Activated B cell treated with CpG ODN at 0.5 μM for 24 hours (primary cell): ENCODE results near the gene SPIRE1. TPM values are rescaled to one million over a fixed set of nuclear protein-coding genes. Genes with fewer than 3 reads are reported as not detected.

ENCODE experiments used
- ATAC-seq: fragments of 200-7000 bp; cut with Tn5 transposase; one replicate; pipeline ENCODE4 v1.10.0; 2021; ENCODE audit warnings: low read depth, mild to moderate bottlenecking, moderate library complexity
- CTCF ChIA-PET: fragments of 350-600 bp; sonication (Branson Sonifier 250); formaldehyde crosslinking; loops from one replicate; lab custom pipeline; 2021; ENCODE audit warnings: antibody characterized with exemption; lab: Charles Lee
- POLR2A ChIA-PET: fragments of 350-600 bp; sonication (Branson Sonifier 250); formaldehyde crosslinking; loops from one replicate; lab custom pipeline; 2021; ENCODE audit warnings: antibody characterized with exemption; lab: Charles Lee
- DNase-seq: peaks from one replicate; pipeline ENCODE4 v3.0.0; 2022
- H3K27ac Mint-ChIP-seq: one replicate; pipeline ENCODE4 v1.8.0; 2020; ENCODE audit warnings: mixed read lengths
- H3K27me3 Mint-ChIP-seq: one replicate; pipeline ENCODE4 v1.8.0; 2021; ENCODE audit warnings: mixed read lengths
- H3K36me3 Mint-ChIP-seq: one replicate; pipeline ENCODE4 v1.8.0; 2021; ENCODE audit warnings: low read depth, mixed read lengths
- H3K4me1 Mint-ChIP-seq: one replicate; pipeline ENCODE4 v1.8.0; 2021; ENCODE audit warnings: mixed read lengths
- H3K4me3 Mint-ChIP-seq: one replicate; pipeline ENCODE4 v1.8.0; 2020; ENCODE audit warnings: mild to moderate bottlenecking, mixed read lengths
- H3K9me3 Mint-ChIP-seq: one replicate; pipeline ENCODE4 v1.8.0; 2020; ENCODE audit warnings: mixed read lengths
- CTCF ChIP-seq: fragments of 200-600 bp; IDR thresholded peaks from one replicate; pipeline ENCODE4 v1.8.0; 2022; ENCODE audit warnings: antibody characterized with exemption, mild to moderate bottlenecking
- intact Hi-C: fragments of 100-400 bp; cut with micrococcal nuclease; formaldehyde crosslinking; loops from one replicate; pipeline ENCODE4 v1.15.1; 2024
- total RNA-seq: library from RNA; stranded (reverse); gene quantifications from 2 replicates; pipeline ENCODE4 v1.2.3, GENCODE V29; 2022

SPIRE1 gene
- 2.5 and 2.9 TPM in 2 replicates for total RNA-seq

GRCh38 chr18:12657684-12658425, at the start of gene SPIRE1:
Gene SPIRE1, minus strand, starts transcription at chr18:12658107. Its CDS starts 241 bp downstream, at chr18:12657866.
- Mint-ChIP-seq H3K27ac (peak within 1 kb of the TSS; percentile 69), H3K27me3 (peaks cover 28% of the 10 kb centered on the region), H3K9me3 (no peaks in the 10 kb centered on the region), H3K4me1 (peaks cover 10% of the 10 kb centered on the region), H3K4me3 (peak within 1 kb of the TSS; percentile 86), H3K36me3 (peaks cover 2% of the 10 kb centered on the region)
- DNase-seq (peak; percentile 52), ATAC-seq (peak; percentile 74)
- ChIA-PET POLR2A (interaction anchor here (0.6 kb wide), 1 partner anchor 18 kb away, joined by 7 read pairs; no protein-coding TSS in a partner anchor), CTCF (interaction anchor here (1.4 to 4.3 kb wide), 2 partner anchors 13 to 266 kb away, joined by 3 to 49 read pairs; no protein-coding TSS in a partner anchor)
- no peak for TF ChIP-seq CTCF
- intact Hi-C loops = loop anchor here (1.0 to 2.0 kb wide), 5 partner anchors 45 to 385 kb away; partner anchors contain the start of genes AFG3L2, CEP76, PRELID3A and PSMG2

GRCh38 chr18:12703664-12704063, 45.8 kb upstream of the SPIRE1 start:
- POLR2A ChIA-PET = interaction anchor here (2.2 to 3.0 kb wide), 3 partner anchors 181 to 327 kb away, joined by 27 to 30 read pairs (median 28); partner anchors contain the start of genes AFG3L2, PTPN2 and SEH1L
- no peak for ATAC-seq
- H3K27ac Mint-ChIP-seq = peak overlapping the region; percentile 99
- TF ChIP-seq CTCF = no peak
- intact Hi-C loops = loop anchor here (1.0 to 5.0 kb wide), 4 partner anchors 45 to 721 kb away; partner anchors contain the start of genes IMPA2, PRELID3A, SPIRE1 and TUBB6
- DNase-seq = no peak
- peak overlapping the region; percentile 99 for H3K4me3 Mint-ChIP-seq
- H3K36me3 Mint-ChIP-seq = peaks cover 46% of the 10 kb centered on the region
- H3K4me1 Mint-ChIP-seq = peaks cover 38% of the 10 kb centered on the region
- CTCF ChIA-PET = interaction anchor here (1.7 kb wide), 1 partner anchor 231 kb away, joined by 5 read pairs; no protein-coding TSS in a partner anchor
- no peaks in the 10 kb centered on the region for H3K27me3 Mint-ChIP-seq
- no peaks in the 10 kb centered on the region for H3K9me3 Mint-ChIP-seq

GRCh38 chr18:12703096-12703567, 45.2 kb upstream of the SPIRE1 start:
- ATAC-seq (peak; percentile 40), DNase-seq (no peak)
- intact Hi-C loops = loop anchor here (1.0 to 5.0 kb wide), 4 partner anchors 44 to 721 kb away; partner anchors contain the start of genes IMPA2, PRELID3A, SPIRE1 and TUBB6
- ChIA-PET CTCF (interaction anchor here (0.8 to 1.7 kb wide), 3 partner anchors 231 to 457 kb away, joined by 3 to 5 read pairs (median 3); no protein-coding TSS in a partner anchor), POLR2A (interaction anchor here (0.9 to 3.0 kb wide), 11 partner anchors 8 to 722 kb away, joined by 3 to 30 read pairs (median 6); partner anchors contain the start of genes AFG3L2, CEP192, IMPA2 and PTPN2)
- Mint-ChIP-seq H3K36me3 (peaks cover 50% of the 10 kb centered on the region), H3K27me3 (no peaks in the 10 kb centered on the region), H3K9me3 (no peaks in the 10 kb centered on the region), H3K4me3 (peak overlapping the region; percentile 99), H3K27ac (peak overlapping the region; percentile 99), H3K4me1 (peaks cover 38% of the 10 kb centered on the region)
- TF ChIP-seq CTCF = no peak

GRCh38 chr18:12702221-12703095, 44.6 kb upstream of the SPIRE1 start, which contains the start of the genes CEP76 and PSMG2:
Gene CEP76, minus strand, starts transcription at chr18:12702723. Its CDS starts 175 bp downstream, at chr18:12702548.
Gene PSMG2, plus strand, starts transcription at chr18:12703042. Its CDS starts 66 bp downstream, at chr18:12703108.
- peaks cover 43% of the 10 kb centered on the region for H3K36me3 Mint-ChIP-seq
- H3K4me1 Mint-ChIP-seq = peaks cover 38% of the 10 kb centered on the region
- ChIA-PET CTCF (interaction anchor here (0.8 to 1.7 kb wide), 4 partner anchors 21 to 457 kb away, joined by 3 to 5 read pairs (median 3); no protein-coding TSS in a partner anchor), POLR2A (interaction anchor here (0.5 to 3.0 kb wide), 17 partner anchors 9 to 921 kb away, joined by 3 to 30 read pairs (median 5); partner anchors contain the start of genes AFG3L2, CEP192, IMPA2 and PRELID3A)
- peak within 1 kb of the TSS; percentile 99 for H3K27ac Mint-ChIP-seq
- intact Hi-C loops = loop anchor here (1.0 to 5.0 kb wide), 13 partner anchors 44 to 1024 kb away; partner anchors contain the start of genes AFG3L2, CEP192, FAM210A and IMPA2
- H3K27me3 Mint-ChIP-seq = no peaks in the 10 kb centered on the region
- ATAC-seq (peak; percentile 88), DNase-seq (peak; percentile 90)
- H3K9me3 Mint-ChIP-seq = no peaks in the 10 kb centered on the region
- H3K4me3 Mint-ChIP-seq = peak within 1 kb of the TSS; percentile 99
- no peak for TF ChIP-seq CTCF
